GM11168 (cell line): Measurements from ENCODE around the gene LIME1.
"Not testable (repeated sequence)": the region's sequence is repeated elsewhere in the genome, so short reads cannot be mapped to it uniquely, and the experiment has no call there.

Experiments used
- in situ Hi-C: fragments of 300-500 bp; cut with MboI; formaldehyde crosslinking; loops from one replicate; pipeline ENCODE4 v1.12.0; 2022; ENCODE audit warnings: low sequenced_read_pairs; ENCODE audit not compliant: unreplicated experiment

The LIME1 gene

GRCh38 chr20:63706852-63707557 is 29.5 kb upstream of the LIME1 start:
- in situ Hi-C loops: loop anchor here (10.0 kb wide), 1 partner anchor 258 kb away; the partner anchor contains the start of gene ZNF512B

GRCh38 chr20:63707558-63708300 is 28.7 kb upstream of the LIME1 start, which contains the start of the genes ARFRP1 and ZGPAT:
TSS of gene ARFRP1 (minus strand) at chr20:63707976. CDS start at chr20:63707091, 885 bp downstream.
TSS of gene ZGPAT (plus strand) at chr20:63708039. CDS start at chr20:63708581, 542 bp downstream.
- in situ Hi-C loops: loop anchor here (10.0 kb wide), 1 partner anchor 257 kb away; the partner anchor contains the start of gene ZNF512B

GRCh38 chr20:63708301-63709148 is 27.9 kb upstream of the LIME1 start:
- in situ Hi-C loops: loop anchor here (10.0 kb wide), 1 partner anchor 256 kb away; the partner anchor contains the start of gene ZNF512B

- in situ Hi-C loops: loop anchor here (10.0 kb wide), 1 partner anchor 256 kb away; the partner anchor contains the start of gene ZNF512B
Observed at GRCh38 chr20:63709149-63709527, 27.3 kb upstream of the LIME1 start.

GRCh38 chr20:63711085-63711645 is 25.3 kb upstream of the LIME1 start:
- in situ Hi-C loops: no loop called here

GRCh38 chr20:63712191-63712590 is 24.3 kb upstream of the LIME1 start:
- in situ Hi-C loops: no loop called here

GRCh38 chr20:63714858-63715257 is 21.6 kb upstream of the LIME1 start:
- in situ Hi-C loops: no loop called here

- in situ Hi-C loops: no loop called here
Observed at GRCh38 chr20:63718996-63719395, 17.5 kb upstream of the LIME1 start.

- in situ Hi-C loops: not testable (repeated sequence)
Observed at GRCh38 chr20:63722967-63723622, 13.4 kb upstream of the LIME1 start.

GRCh38 chr20:63730189-63730733 is 6.2 kb upstream of the LIME1 start:
- in situ Hi-C loops: not testable (repeated sequence)

- in situ Hi-C loops: no loop called here
Observed at GRCh38 chr20:63731410-63731809, 5.1 kb upstream of the LIME1 start.

- in situ Hi-C loops: no loop called here
Observed at GRCh38 chr20:63732118-63733095, 4.1 kb upstream of the LIME1 start.

- in situ Hi-C loops: no loop called here
Observed at GRCh38 chr20:63733117-63733516, 3.3 kb upstream of the LIME1 start.

GRCh38 chr20:63733579-63734081 is 2.8 kb upstream of the LIME1 start:
- in situ Hi-C loops: no loop called here

GRCh38 chr20:63734111-63734945 is 2.1 kb upstream of the LIME1 start:
- in situ Hi-C loops: no loop called here

GRCh38 chr20:63734946-63735858 is 1.3 kb upstream of the LIME1 start:
- in situ Hi-C loops: no loop called here
